K562 (cell line): ENCODE measurements around the gene ALX3. TPM values are rescaled to one million over a fixed set of nuclear protein-coding genes. Genes with fewer than 3 reads are reported as not detected.

ENCODE experiments used
- ATAC-seq: fragments of 200-7000 bp; cut with Tn5 transposase; 3 replicates; pipeline ENCODE4 v1.9.1; 2020; ENCODE audit warnings: moderate library complexity
- Bru-seq: library from RNA; stranded (reverse); fragments of 400-500 nt; gene quantifications from one replicate; lab custom pipeline; 2021; lab: Mats Ljungman, UMichigan
- BruChase-seq, 2 experiments: library from RNA; stranded (reverse); fragments of 400-500 nt; gene quantifications; one replicate each; lab custom pipeline; 2021; lab: Mats Ljungman, UMichigan
- BruUV-seq: library from RNA; stranded (reverse); fragments of 400-500 nt; replicated peaks from 2 replicates; lab custom pipeline; 2021; lab: Mats Ljungman, UMichigan
- CTCF ChIA-PET: fragments of 300-600 bp; formaldehyde crosslinking; extraction: SDS; loops from one replicate; lab custom pipeline; 2021; ENCODE audit warnings: low intra/inter-chr PET ratio; lab: Yijun Ruan, JAX
- POLR2A ChIA-PET: fragments of 300-600, 350-650 bp; sonication (Branson Sonifier 250); formaldehyde crosslinking; extraction: SDS; loops from one replicate; lab custom pipeline; 2021; ENCODE audit warnings: antibody characterized with exemption, inconsistent platforms; lab: Yijun Ruan, JAX
- DNase-seq, 4 experiments: peaks; one replicate each; pipeline versions ENCODE4 v3.0.0 to v3.0.0-alpha.2; 2011 to 2018; ENCODE audit warnings: low spot score in 3 of 4, mixed read lengths in 3 of 4; ENCODE audit errors: extremely low read depth in 1 of 4
- FAIRE-seq: peaks from 2 replicates; lab custom pipeline; 2011; peaks lifted over from hg19 to GRCh38; lab: Jason Lieb, UNC
- H2AFZ ChIP-seq: 2 replicates; pipeline ENCODE4 v1.6.0; 2011; ENCODE audit warnings: low read depth, low read length, control low read depth, inconsistent platforms
- H3K27ac ChIP-seq: fragments of 200-600 bp; 3 replicates; pipeline ENCODE4 v1.8.0; 2011; ENCODE audit warnings: low read depth, mild to moderate bottlenecking, control low read depth, inconsistent platforms, low read length, moderate library complexity, mixed read lengths; ENCODE audit errors: extremely low read depth
- H3K27me3 ChIP-seq, 2 experiments: fragments of 300-600 bp in 1 of 2; 2 replicates in 1 of 2; 3 replicates in 1 of 2; pipeline versions ENCODE4 v1.6.0 to v1.8.0; 2011; ENCODE audit warnings: inconsistent platforms in 2 of 2, low read length in 2 of 2, mild to moderate bottlenecking in 1 of 2, mixed read lengths in 1 of 2, moderate library complexity in 1 of 2; ENCODE audit not compliant: control insufficient read depth in 2 of 2, insufficient read depth in 2 of 2
- H3K36me3 ChIP-seq: fragments of 300-600 bp; 3 replicates; pipeline ENCODE4 v1.8.0; 2011; ENCODE audit warnings: mild to moderate bottlenecking, low read length, inconsistent platforms; ENCODE audit not compliant: control insufficient read depth, insufficient read depth
- H3K4me1 ChIP-seq, 2 experiments: fragments of 200-600 bp in 1 of 2; replicated peaks in 1 of 2; 2 replicates in 1 of 2; 3 replicates in 1 of 2; pipeline versions ENCODE4 v1.5.1 to v1.8.0; 2011; ENCODE audit warnings: inconsistent platforms in 2 of 2, low read length in 2 of 2, mild to moderate bottlenecking in 1 of 2, mixed read lengths in 1 of 2, moderate library complexity in 1 of 2; ENCODE audit not compliant: control insufficient read depth in 2 of 2, insufficient read depth in 2 of 2
- H3K4me2 ChIP-seq: 2 replicates; pipeline ENCODE4 v1.6.1; 2011; ENCODE audit warnings: low read length, control low read depth, inconsistent platforms, mixed read lengths; ENCODE audit not compliant: insufficient read depth
- H3K4me3 ChIP-seq: fragments of 200-600 bp; sonication (generic), shearing (Covaris generic); 2 replicates; pipeline ENCODE4 v1.5.1; 2016; ENCODE audit warnings: control low read depth, inconsistent platforms
- H3K79me2 ChIP-seq: fragments of 200-600 bp; 3 replicates; pipeline ENCODE4 v1.8.0; 2011; ENCODE audit warnings: low read length, inconsistent platforms; ENCODE audit not compliant: control insufficient read depth, insufficient read depth
- H3K9ac ChIP-seq, 2 experiments: 2 replicates each; pipeline versions ENCODE4 v1.6.0 to v1.6.1; 2011; ENCODE audit warnings: low read depth in 2 of 2, low read length in 2 of 2, control low read depth in 1 of 2, inconsistent platforms in 1 of 2, mild to moderate bottlenecking in 1 of 2, mixed read lengths in 1 of 2; ENCODE audit not compliant: insufficient read depth in 1 of 2
- H3K9me1 ChIP-seq: one replicate; pipeline ENCODE4 v1.6.0; 2011; ENCODE audit warnings: inconsistent platforms, mild to moderate bottlenecking, low read length, moderate library complexity; ENCODE audit not compliant: control insufficient read depth, insufficient read depth
- H3K9me3 ChIP-seq: replicated peaks from 2 replicates; pipeline ENCODE4 v1.5.1; 2011; ENCODE audit warnings: low read depth, low read length, inconsistent platforms; ENCODE audit not compliant: control insufficient read depth, insufficient read depth
- H4K20me1 ChIP-seq: replicated peaks from 2 replicates; pipeline ENCODE4 v1.6.1; 2011; ENCODE audit warnings: low read length, inconsistent platforms, mixed read lengths; ENCODE audit not compliant: control insufficient read depth, insufficient read depth
- C11orf30 ChIP-seq: fragments of 450-650 bp; IDR thresholded peaks from 2 replicates; pipeline ENCODE4 v1.6.1; 2016; ENCODE audit warnings: low read depth, mild to moderate bottlenecking
- GABPA ChIP-seq: fragments of 200-800 bp; sonication (Bioruptor generic); conservative IDR thresholded peaks from 2 replicates; pipeline ENCODE4 v1.6.1; 2016; ENCODE audit warnings: low read depth, missing genetic modification characterization, missing compliant biosample characterization
- GTF2A2 ChIP-seq: IDR thresholded peaks from 2 replicates; pipeline ENCODE4 v1.6.1; 2016; ENCODE audit warnings: mild to moderate bottlenecking, missing genetic modification characterization, missing compliant biosample characterization
- MAFF ChIP-seq: IDR thresholded peaks from 2 replicates; pipeline ENCODE4 v1.6.1; 2012; ENCODE audit warnings: low read length, improper control_type of control experiment
- MAFG ChIP-seq: fragments of 450-650 bp; conservative IDR thresholded peaks from 2 replicates; pipeline ENCODE4 v1.6.1; 2016; ENCODE audit warnings: missing genetic modification characterization, missing compliant biosample characterization
- MAFK ChIP-seq: IDR thresholded peaks from 2 replicates; pipeline ENCODE4 v1.6.1; 2011; ENCODE audit warnings: low read length, improper control_type of control experiment
- MYNN ChIP-seq, 2 experiments: sonication (generic); formaldehyde crosslinking in 1 of 2; IDR thresholded peaks; 2 replicates each; pipeline versions ENCODE4 v1.5.0 to v1.6.1; 2016 to 2020; ENCODE audit warnings: antibody characterized with exemption in 1 of 2, missing genetic modification reagents in 1 of 2
- PTRF ChIP-seq: fragments of 450-650 bp; IDR thresholded peaks from 2 replicates; pipeline ENCODE4 v1.6.1; 2016; ENCODE audit warnings: mild to moderate bottlenecking, missing genetic modification characterization, missing compliant biosample characterization
- SMAD3 ChIP-seq: fragments of 450-650 bp; formaldehyde crosslinking; conservative IDR thresholded peaks from 2 replicates; pipeline ENCODE4 v1.4.0; 2020; ENCODE audit warnings: mild to moderate bottlenecking
- ZNF217 ChIP-seq: sonication (generic); formaldehyde crosslinking; IDR thresholded peaks from 2 replicates; pipeline ENCODE4 v1.8.0; 2022; ENCODE audit warnings: mild to moderate bottlenecking, missing genetic modification reagents
- ZNF316 ChIP-seq: fragments of 450-650 bp; IDR thresholded peaks from 2 replicates; pipeline ENCODE4 v1.6.1; 2016
- ZNF77 ChIP-seq: fragments of 250-450 bp; sonication (Bioruptor Pico); IDR thresholded peaks from 2 replicates; pipeline ENCODE4 v1.5.0; 2020
- ZNF780A ChIP-seq: fragments of 250-450 bp; sonication (Bioruptor Pico); IDR thresholded peaks from 2 replicates; pipeline ENCODE4 v1.5.0; 2021; ENCODE audit warnings: mild to moderate bottlenecking
- WGBS: fragments of 100-300 bp; shearing (Covaris generic); methylation state at CpG from one replicate; pipeline ENCODE4 v1.1.6; 2016; ENCODE audit warnings: low coverage, mixed read lengths; ENCODE audit not compliant: insufficient coverage; ENCODE audit errors: missing lambda C conversion rate; 5-methylcytosine and 5-hydroxymethylcytosine counted together
- in situ Hi-C: fragments of 300-500 bp; cut with MboI; formaldehyde crosslinking; loops from 4 replicates; pipeline ENCODE4 v1.15.0; 2018; ENCODE audit warnings: inconsistent platforms, mixed read lengths
- intact Hi-C: fragments of 100-400 bp; cut with micrococcal nuclease; formaldehyde crosslinking; loops from 2 replicates; pipeline ENCODE4 v1.14.2; 2022
- long read RNA-seq, 3 experiments: library from polyadenylated mRNA in 2 of 3; library from RNA in 1 of 3; unstranded in 2 of 3; stranded (forward) in 1 of 3; transcript quantifications; one replicate each; pipeline ENCODE4 v2.0.0, GENCODE V29; 2019 to 2022
- polyA minus RNA-seq, 3 experiments: library from RNA; depleted of rRNA, polyadenylated mRNA; stranded (reverse); fragments of >200 nt; gene quantifications; 2 replicates each; pipeline ENCODE4 v1.2.3, GENCODE V29; 2011
- polyA plus RNA-seq, 8 experiments: library from polyadenylated mRNA; depleted of rRNA in 4 of 8; stranded (reverse) in 5 of 8; unstranded in 3 of 8; fragments of >200 nt; fragmentation: Nextera tagmentation in 2 of 8; fragmentation: Illumina TruSeq in 1 of 8; extraction: Ambion mirVana in 2 of 8; extraction: Trizol in 1 of 8; gene quantifications; 2 replicates each; pipeline versions ENCODE4 v1.2.1 to v1.2.3, GENCODE V29; 2011 to 2014; ENCODE audit warnings: inconsistent platforms in 1 of 8, missing spikeins in 1 of 8
- total RNA-seq, 7 experiments: library from RNA; depleted of rRNA in 6 of 7; stranded (reverse); fragments of >200 nt in 6 of 7; fragmentation: Illumina TruSeq in 2 of 7; extraction: Trizol in 2 of 7; gene quantifications; 2 replicates each; pipeline versions ENCODE4 v1.2.1 to v1.2.3, GENCODE V29; 2011 to 2021; ENCODE audit warnings: low replicate concordance in 1 of 7

ALX3 gene
- total RNA-seq (2011; cell fraction: chromatin; rRNA removed; ENCODE audit: low replicate concordance) = not detected in 2 replicates
- total RNA-seq (2011; cell fraction: nucleolus; rRNA removed) = not detected in 2 replicates
- not detected in 2 replicates for total RNA-seq (2011; cell fraction: nucleoplasm; rRNA removed)
- not detected in 2 replicates for total RNA-seq (2014; rRNA removed)
- not detected in 2 replicates for total RNA-seq (2014; rRNA removed; fragmentation: Illumina TruSeq; extraction: Trizol)
- total RNA-seq (2015; rRNA removed; fragmentation: Illumina TruSeq; extraction: Trizol) = not detected in 2 replicates
- not detected in 2 replicates for total RNA-seq (2021)
- not detected in 2 replicates for polyA plus RNA-seq (2011; rRNA removed)
- polyA plus RNA-seq (2011; cell fraction: cytosol; rRNA removed) = not detected in 2 replicates
- polyA plus RNA-seq (2011; cell fraction: nucleus; rRNA removed) = not detected in 2 replicates
- not detected in 2 replicates for polyA plus RNA-seq (2012)
- not detected in 2 replicates for polyA plus RNA-seq (2014; fragmentation: Illumina TruSeq; extraction: Trizol)
- not detected for polyA plus RNA-seq (2014; fragmentation: Nextera tagmentation; extraction: Ambion mirVana)
- polyA plus RNA-seq (2014; rRNA removed) = not detected in 2 replicates
- polyA minus RNA-seq (2011; rRNA and poly(A)+ RNA removed) = not detected in 2 replicates
- not detected in 2 replicates for polyA minus RNA-seq (2011; cell fraction: cytosol; rRNA and poly(A)+ RNA removed)
- not detected in 2 replicates for polyA minus RNA-seq (2011; cell fraction: nucleus; rRNA and poly(A)+ RNA removed)
- Bru-seq, nascent RNA = not detected
- BruChase-seq, experiment 1, labeled RNA remaining after a 2-hour chase = not detected
- BruChase-seq, experiment 2, labeled RNA remaining after a 6-hour chase = not detected
- long read RNA-seq, experiment 1, partial matches to known transcripts = 0 of 1 reads
- long read RNA-seq, experiment 1, other reads (novel, unspliced or antisense) = 1 of 1 reads
- long read RNA-seq, experiment 2 = 0 reads
- long read RNA-seq, experiment 3 = 0 reads

DNA sequence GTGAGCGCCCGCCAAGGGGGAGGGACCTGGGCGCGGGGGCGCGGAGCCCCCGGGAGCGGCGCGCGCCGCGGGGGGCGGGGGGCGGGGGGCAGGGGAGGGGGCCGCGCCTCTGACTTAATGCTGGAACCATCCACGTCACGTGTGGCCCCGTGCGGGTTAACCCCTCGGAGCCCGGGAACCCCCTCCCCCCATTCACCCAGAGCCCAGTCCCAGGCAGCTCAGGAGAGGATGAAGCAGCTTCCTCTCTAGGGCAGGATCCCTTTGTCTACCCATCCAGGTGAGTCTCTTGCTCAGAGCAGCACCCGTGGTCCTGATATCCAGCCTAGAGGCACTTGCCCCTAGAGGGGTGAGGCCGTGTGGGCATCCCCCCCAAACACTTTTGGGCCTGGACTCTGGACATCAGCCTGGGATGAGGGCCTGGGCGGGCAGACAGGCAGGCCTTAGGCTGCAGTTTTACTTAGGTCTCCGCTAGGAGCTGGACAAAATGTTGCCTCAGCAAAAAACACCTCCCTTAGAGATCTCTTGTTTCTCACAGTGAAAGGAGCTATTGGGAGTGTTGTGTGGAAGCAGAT, at the start of gene ALX3:
Gene ALX3, minus strand, starts transcription at position 2 of the 572 bp plus-strand sequence. CDS start 60 bp downstream, outside the sequence.
- peaks cover 11 to 32% of the 10 kb centered on the region in 2 experiments; a peak in 4 of 5 replicates for H3K27me3 ChIP-seq
- 7% methylated on average over 9 of the region's 27 CpGs for WGBS
- no peak within 1 kb of the TSS for H3K27ac ChIP-seq
- FAIRE-seq (no peak), DNase-seq (no peak), ATAC-seq (no peak)
- CTCF ChIA-PET = no interaction called here
- H3K79me2 ChIP-seq = no peaks in the 10 kb centered on the region
- peaks cover 5% of the 10 kb centered on the region; the same call in 1 of the 2 replicates for H4K20me1 ChIP-seq
- no peak within 1 kb of the TSS for H3K4me3 ChIP-seq
- H2AFZ ChIP-seq = no peak within 1 kb of the TSS
- 0 out of 4 replicates have a peak within 1 kb of the TSS, but pooled peaks of 1 of the 2 experiments have one; percentile 49 for H3K9ac ChIP-seq
- peaks cover 0 to 8% of the 10 kb centered on the region in 2 experiments; a peak in 1 of 5 replicates for H3K4me1 ChIP-seq
- H3K9me1 ChIP-seq = no peaks in the 10 kb centered on the region
- no peak within 1 kb of the TSS for H3K4me2 ChIP-seq
- TF ChIP-seq ZNF77 (CRISPR knock-in tag) (no peak), ZNF217 (CRISPR knock-in tag) (no peak), PTRF (tag) (no peak), GTF2A2 (tag) (no peak), MYNN (IDR thresholded peaks at IDR 0.05) (no peak), MYNN (CRISPR knock-in tag; IDR thresholded peaks at IDR 0.05) (no peak), ZNF316 (peak; percentile 79), C11orf30 (peak; percentile 62), MAFF (peak; percentile 32; the same call in 1 of the 2 replicates), MAFK (0 out of 2 replicates have a peak, but pooled peaks have one; percentile 36), SMAD3 (no peak), GABPA (tag) (no peak), MAFG (tag) (peak; percentile 61; the same call in 1 of the 2 replicates), ZNF780A (CRISPR knock-in tag) (no peak)
- no peaks in the 10 kb centered on the region for H3K9me3 ChIP-seq
- BruUV-seq = no TSS peak
- intact Hi-C loops = no loop called here
- no peaks in the 10 kb centered on the region for H3K36me3 ChIP-seq
- POLR2A ChIA-PET = interaction anchor here (0.6 to 1.7 kb wide), 6 partner anchors 11 to 130 kb away, joined by 3 to 12 read pairs (median 4); no protein-coding TSS in a partner anchor
- in situ Hi-C loops = no loop called here
